ENCODE measurements around the gene PITPNC1.

GRCh38 chr17:67686241-67686640 lies 309.2 kb downstream of the PITPNC1 start:
- TF ChIP-seq CTCF (conservative IDR thresholded peaks at IDR 0.05 in 1 of 2, IDR thresholded peaks at IDR 0.05 in 1 of 2; ENCODE audit: low read depth in 1 of 2, low read length in 2 of 2) = no peak
- no peak for TF ChIP-seq EZH2 (IDR thresholded peaks at IDR 0.05; ENCODE audit: low read length, missing control alignments)

Measured in fibroblast of lung (primary cell).